GM12801 (cell line): Measurements from ENCODE around the gene GRM4.

Experiments
- CTCF ChIP-seq: IDR thresholded peaks from one replicate; pipeline ENCODE4 v1.5.1; 2011; ENCODE audit warnings: control low read depth; ENCODE audit not compliant: insufficient read length; ENCODE audit errors: extremely low read depth

The GRM4 gene

GRCh38 chr6:34039943-34040342 is 105.9 kb downstream of the GRM4 start:
- no peak for TF ChIP-seq CTCF

GRCh38 chr6:34037151-34037550 is 108.7 kb downstream of the GRM4 start:
- TF ChIP-seq CTCF = no peak

GRCh38 chr6:34036357-34037069 is 109.4 kb downstream of the GRM4 start:
- TF ChIP-seq CTCF = no peak

GRCh38 chr6:34035704-34036356 is 110.1 kb downstream of the GRM4 start:
- TF ChIP-seq CTCF = no peak

- TF ChIP-seq CTCF = no peak
Observed at GRCh38 chr6:34035161-34035560, 110.7 kb downstream of the GRM4 start.

GRCh38 chr6:34032856-34033255 is 113.0 kb downstream of the GRM4 start:
- no peak for TF ChIP-seq CTCF

- TF ChIP-seq CTCF = no peak
Observed at GRCh38 chr6:34031625-34032383, 114.1 kb downstream of the GRM4 start.
